K562 (cell line): ENCODE data around the gene COL1A1. TPM values are rescaled to one million over a fixed set of nuclear protein-coding genes. Genes with fewer than 3 reads are reported as not detected.

ENCODE experiments used
- ATAC-seq: fragments of 200-7000 bp; cut with Tn5 transposase; 3 replicates; pipeline ENCODE4 v1.9.1; 2020; ENCODE audit warnings: moderate library complexity
- BruUV-seq: library from RNA; stranded (reverse); fragments of 400-500 nt; replicated peaks from 2 replicates; lab custom pipeline; 2021; lab: Mats Ljungman, UMichigan
- CTCF ChIA-PET: fragments of 300-600 bp; formaldehyde crosslinking; extraction: SDS; loops from one replicate; lab custom pipeline; 2021; ENCODE audit warnings: low intra/inter-chr PET ratio; lab: Yijun Ruan, JAX
- POLR2A ChIA-PET: fragments of 300-600, 350-650 bp; sonication (Branson Sonifier 250); formaldehyde crosslinking; extraction: SDS; loops from one replicate; lab custom pipeline; 2021; ENCODE audit warnings: antibody characterized with exemption, inconsistent platforms; lab: Yijun Ruan, JAX
- DNase-seq, 4 experiments: peaks; one replicate each; pipeline versions ENCODE4 v3.0.0 to v3.0.0-alpha.2; 2011 to 2018; ENCODE audit warnings: low spot score in 3 of 4, mixed read lengths in 3 of 4; ENCODE audit errors: extremely low read depth in 1 of 4
- FAIRE-seq: peaks from 2 replicates; lab custom pipeline; 2011; peaks lifted over from hg19 to GRCh38; lab: Jason Lieb, UNC
- H2AFZ ChIP-seq: 2 replicates; pipeline ENCODE4 v1.6.0; 2011; ENCODE audit warnings: low read depth, low read length, control low read depth, inconsistent platforms
- H3K27ac ChIP-seq: fragments of 200-600 bp; 3 replicates; pipeline ENCODE4 v1.8.0; 2011; ENCODE audit warnings: low read depth, mild to moderate bottlenecking, control low read depth, inconsistent platforms, low read length, moderate library complexity, mixed read lengths; ENCODE audit errors: extremely low read depth
- H3K27me3 ChIP-seq, 2 experiments: fragments of 300-600 bp in 1 of 2; 2 replicates in 1 of 2; 3 replicates in 1 of 2; pipeline versions ENCODE4 v1.6.0 to v1.8.0; 2011; ENCODE audit warnings: inconsistent platforms in 2 of 2, low read length in 2 of 2, mild to moderate bottlenecking in 1 of 2, mixed read lengths in 1 of 2, moderate library complexity in 1 of 2; ENCODE audit not compliant: control insufficient read depth in 2 of 2, insufficient read depth in 2 of 2
- H3K36me3 ChIP-seq: fragments of 300-600 bp; 3 replicates; pipeline ENCODE4 v1.8.0; 2011; ENCODE audit warnings: mild to moderate bottlenecking, low read length, inconsistent platforms; ENCODE audit not compliant: control insufficient read depth, insufficient read depth
- H3K4me1 ChIP-seq, 2 experiments: fragments of 200-600 bp in 1 of 2; replicated peaks in 1 of 2; 2 replicates in 1 of 2; 3 replicates in 1 of 2; pipeline versions ENCODE4 v1.5.1 to v1.8.0; 2011; ENCODE audit warnings: inconsistent platforms in 2 of 2, low read length in 2 of 2, mild to moderate bottlenecking in 1 of 2, mixed read lengths in 1 of 2, moderate library complexity in 1 of 2; ENCODE audit not compliant: control insufficient read depth in 2 of 2, insufficient read depth in 2 of 2
- H3K4me2 ChIP-seq: 2 replicates; pipeline ENCODE4 v1.6.1; 2011; ENCODE audit warnings: low read length, control low read depth, inconsistent platforms, mixed read lengths; ENCODE audit not compliant: insufficient read depth
- H3K4me3 ChIP-seq: fragments of 200-600 bp; sonication (generic), shearing (Covaris generic); 2 replicates; pipeline ENCODE4 v1.5.1; 2016; ENCODE audit warnings: control low read depth, inconsistent platforms
- H3K79me2 ChIP-seq: fragments of 200-600 bp; 3 replicates; pipeline ENCODE4 v1.8.0; 2011; ENCODE audit warnings: low read length, inconsistent platforms; ENCODE audit not compliant: control insufficient read depth, insufficient read depth
- H3K9ac ChIP-seq, 2 experiments: 2 replicates each; pipeline versions ENCODE4 v1.6.0 to v1.6.1; 2011; ENCODE audit warnings: low read depth in 2 of 2, low read length in 2 of 2, control low read depth in 1 of 2, inconsistent platforms in 1 of 2, mild to moderate bottlenecking in 1 of 2, mixed read lengths in 1 of 2; ENCODE audit not compliant: insufficient read depth in 1 of 2
- H3K9me1 ChIP-seq: one replicate; pipeline ENCODE4 v1.6.0; 2011; ENCODE audit warnings: inconsistent platforms, mild to moderate bottlenecking, low read length, moderate library complexity; ENCODE audit not compliant: control insufficient read depth, insufficient read depth
- H3K9me3 ChIP-seq: replicated peaks from 2 replicates; pipeline ENCODE4 v1.5.1; 2011; ENCODE audit warnings: low read depth, low read length, inconsistent platforms; ENCODE audit not compliant: control insufficient read depth, insufficient read depth
- H4K20me1 ChIP-seq: replicated peaks from 2 replicates; pipeline ENCODE4 v1.6.1; 2011; ENCODE audit warnings: low read length, inconsistent platforms, mixed read lengths; ENCODE audit not compliant: control insufficient read depth, insufficient read depth
- ADNP ChIP-seq: fragments of 200-800 bp; sonication (Bioruptor generic); IDR thresholded peaks from 2 replicates; pipeline ENCODE4 v1.6.1; 2016; ENCODE audit warnings: missing genetic modification characterization, missing compliant biosample characterization
- ARNT ChIP-seq, 2 experiments: fragments of 450-650 bp; IDR thresholded peaks; 2 replicates each; pipeline ENCODE4 v1.6.1; 2016; ENCODE audit warnings: mild to moderate bottlenecking in 1 of 2
- CHD1 ChIP-seq: fragments of 200-600 bp; sonication (generic); IDR thresholded peaks from one replicate; pipeline ENCODE4 v1.6.1; 2012; ENCODE audit warnings: mild to moderate bottlenecking, moderate library complexity, low read length, inconsistent platforms
- FOXJ3 ChIP-seq: sonication (generic); formaldehyde crosslinking; IDR thresholded peaks from 2 replicates; pipeline ENCODE4 v1.4.0; 2020; ENCODE audit warnings: mild to moderate bottlenecking, missing genetic modification reagents
- KAT7 ChIP-seq: sonication (generic); formaldehyde crosslinking; IDR thresholded peaks from 2 replicates; pipeline ENCODE4 v1.8.0; 2022; ENCODE audit warnings: missing genetic modification reagents, mild to moderate bottlenecking, borderline replicate concordance
- PCBP2 ChIP-seq: fragments of 200-400 bp; formaldehyde crosslinking; IDR thresholded peaks from 2 replicates; pipeline ENCODE4 v1.6.1; 2018; ENCODE audit warnings: low read length, low read depth, mild to moderate bottlenecking, moderate library complexity; ENCODE audit not compliant: poor library complexity, severe bottlenecking
- RCOR1 ChIP-seq, 2 experiments: IDR thresholded peaks; 2 replicates each; pipeline ENCODE4 v1.6.1; 2012; ENCODE audit warnings: low read depth in 2 of 2, low read length in 2 of 2, borderline replicate concordance in 1 of 2, improper control_type of control experiment in 1 of 2
- SREBF2 ChIP-seq: sonication (generic); formaldehyde crosslinking; IDR thresholded peaks from 2 replicates; pipeline ENCODE4 v1.4.0; 2020; ENCODE audit warnings: mild to moderate bottlenecking, missing genetic modification reagents
- TAL1 ChIP-seq: fragments of 450-650 bp; IDR thresholded peaks from 2 replicates; pipeline ENCODE4 v1.6.1; 2016; ENCODE audit warnings: mild to moderate bottlenecking
- ZNF696 ChIP-seq: fragments of 250-450 bp; sonication (Bioruptor Pico); conservative IDR thresholded peaks from 2 replicates; pipeline ENCODE4 v1.4.0; 2020; ENCODE audit warnings: mild to moderate bottlenecking, moderate library complexity
- WGBS: fragments of 100-300 bp; shearing (Covaris generic); methylation state at CpG from one replicate; pipeline ENCODE4 v1.1.6; 2016; ENCODE audit warnings: low coverage, mixed read lengths; ENCODE audit not compliant: insufficient coverage; ENCODE audit errors: missing lambda C conversion rate; 5-methylcytosine and 5-hydroxymethylcytosine counted together
- in situ Hi-C: fragments of 300-500 bp; cut with MboI; formaldehyde crosslinking; loops from 4 replicates; pipeline ENCODE4 v1.15.0; 2018; ENCODE audit warnings: inconsistent platforms, mixed read lengths
- intact Hi-C: fragments of 100-400 bp; cut with micrococcal nuclease; formaldehyde crosslinking; loops from 2 replicates; pipeline ENCODE4 v1.14.2; 2022
- polyA plus RNA-seq, 8 experiments: library from polyadenylated mRNA; depleted of rRNA in 4 of 8; stranded (reverse) in 5 of 8; unstranded in 3 of 8; fragments of >200 nt; fragmentation: Nextera tagmentation in 2 of 8; fragmentation: Illumina TruSeq in 1 of 8; extraction: Ambion mirVana in 2 of 8; extraction: Trizol in 1 of 8; gene quantifications; 2 replicates each; pipeline versions ENCODE4 v1.2.1 to v1.2.3, GENCODE V29; 2011 to 2014; ENCODE audit warnings: inconsistent platforms in 1 of 8, missing spikeins in 1 of 8
- total RNA-seq, 7 experiments: library from RNA; depleted of rRNA in 6 of 7; stranded (reverse); fragments of >200 nt in 6 of 7; fragmentation: Illumina TruSeq in 2 of 7; extraction: Trizol in 2 of 7; gene quantifications; 2 replicates each; pipeline versions ENCODE4 v1.2.1 to v1.2.3, GENCODE V29; 2011 to 2021; ENCODE audit warnings: low replicate concordance in 1 of 7
- TF ChIP-seq, protein P1 (sequence below): fragments of 450-650 bp; IDR thresholded peaks from 2 replicates; pipeline ENCODE4 v1.6.1; 2016; ENCODE audit warnings: antibody characterized with exemption

Gene COL1A1
- total and polyA plus RNA-seq, 9 of the 15 experiments (the other 6 are each of a cell fraction or from before 2014, with no cell fraction given) = 0.04 to 3.4 (median 0.18) TPM

DNA sequence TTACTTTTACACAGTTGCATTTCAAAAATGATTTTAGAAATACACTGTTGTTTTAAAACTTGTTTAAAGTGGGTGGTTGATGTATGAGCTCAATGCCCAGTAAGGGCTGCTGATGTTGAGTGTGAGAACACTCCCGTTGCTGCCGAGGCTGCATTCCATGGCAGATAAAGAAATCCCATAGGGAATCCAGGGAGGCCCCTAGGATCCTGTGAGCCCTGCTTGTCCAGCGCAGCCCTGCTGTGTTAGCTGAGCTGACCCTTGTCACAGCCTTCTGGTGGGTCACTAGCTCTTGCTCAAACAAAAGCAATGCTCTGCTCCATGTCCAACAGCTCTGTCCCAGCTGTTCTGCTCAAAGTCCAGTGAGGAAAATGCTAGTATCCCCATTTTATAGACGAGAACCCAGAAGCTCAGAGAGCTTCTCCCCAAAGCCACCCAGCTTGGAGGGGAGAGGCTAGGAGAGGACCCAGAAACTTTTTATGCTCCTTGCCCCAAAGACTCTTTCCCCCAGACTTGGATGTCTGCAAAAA, 18.6 kb upstream of the COL1A1 start:
- H3K36me3 ChIP-seq = no peaks in the 10 kb centered on the region
- in situ Hi-C loops (no loop called here), intact Hi-C loops (no loop called here)
- FAIRE-seq = no peak
- no peak overlapping the region for H3K4me2 ChIP-seq
- peaks cover 2 to 18% of the 10 kb centered on the region in 2 experiments; a peak in 4 of 5 replicates for H3K27me3 ChIP-seq
- no peak overlapping the region for H3K4me3 ChIP-seq
- no peaks in the 10 kb centered on the region for H4K20me1 ChIP-seq
- DNase-seq = no peak
- H3K9me1 ChIP-seq = no peaks in the 10 kb centered on the region
- no peak overlapping the region for H3K27ac ChIP-seq
- ChIA-PET POLR2A (interaction anchor here (0.6 to 1.1 kb wide), 4 partner anchors 11 to 499 kb away, joined by 3 to 4 read pairs (median 3); no protein-coding TSS in a partner anchor), CTCF (no interaction called here)
- no peak for ATAC-seq
- 4% methylated on average over 4 of the region's 4 CpGs for WGBS
- no TSS peak for BruUV-seq
- H3K9me3 ChIP-seq = no peaks in the 10 kb centered on the region
- no peak overlapping the region for H2AFZ ChIP-seq
- H3K4me1 ChIP-seq = peaks cover 0 to 7% of the 10 kb centered on the region in 2 experiments; a peak in 1 of 5 replicates
- TF ChIP-seq ZNF696 (CRISPR knock-in tag) = no peak
- no peak for TF ChIP-seq FOXJ3 (CRISPR knock-in tag)
- no peak for TF ChIP-seq KAT7 (CRISPR knock-in tag)
- TF ChIP-seq, protein P1, sequence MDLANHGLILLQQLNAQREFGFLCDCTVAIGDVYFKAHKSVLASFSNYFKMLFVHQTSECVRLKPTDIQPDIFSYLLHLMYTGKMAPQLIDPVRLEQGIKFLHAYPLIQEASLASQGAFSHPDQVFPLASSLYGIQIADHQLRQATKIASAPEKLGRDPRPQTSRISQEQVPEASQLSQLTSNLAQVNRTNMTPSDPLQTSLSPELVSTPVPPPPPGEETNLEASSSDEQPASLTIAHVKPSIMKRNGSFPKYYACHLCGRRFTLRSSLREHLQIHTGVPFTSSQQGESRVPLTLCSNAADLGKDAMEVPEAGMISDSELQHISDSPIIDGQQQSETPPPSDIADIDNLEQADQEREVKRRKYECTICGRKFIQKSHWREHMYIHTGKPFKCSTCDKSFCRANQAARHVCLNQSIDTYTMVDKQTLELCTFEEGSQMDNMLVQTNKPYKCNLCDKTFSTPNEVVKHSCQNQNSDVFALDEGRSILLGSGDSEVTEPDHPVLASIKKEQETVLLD = no peak
- TF ChIP-seq CHD1 = no peak
- TF ChIP-seq ADNP = no peak
- TF ChIP-seq ARNT (IDR thresholded peaks at IDR 0.05) = no peak
- no peak for TF ChIP-seq SREBF2 (CRISPR knock-in tag)
- TF ChIP-seq PCBP2 = no peak
- TF ChIP-seq TAL1 = no peak
- no peak for TF ChIP-seq RCOR1 (IDR thresholded peaks at IDR 0.05; ENCODE audit: borderline replicate concordance in 1 of 2, low read depth in 2 of 2, low read length in 2 of 2)
- no peaks in the 10 kb centered on the region for H3K79me2 ChIP-seq
- H3K9ac ChIP-seq = no peak overlapping the region
